ENCODE measurements around the gene RFPL3.

Gene RFPL3

GRCh38 chr22:32327066-32327465 is 30.6 kb upstream of the RFPL3 start:
- Histone ChIP-seq H3K4me3 (replicated peaks; ENCODE audit: insufficient read depth, low read length) (no peak overlapping the region), H3K27me3 (ENCODE audit: insufficient read depth, poor library complexity, severe bottlenecking) (no peaks in the 10 kb centered on the region), H3K27ac (replicated peaks) (no peak overlapping the region)
- DNase-seq (ENCODE audit: low read depth in 1 of 2, low spot score in 1 of 2) = peak in 1 of 2 experiments; percentile 5
- TF ChIP-seq SPI1 (IDR thresholded peaks at IDR 0.05; ENCODE audit: borderline replicate concordance, low read depth) = no peak
- TF ChIP-seq CTCF (IDR thresholded peaks at IDR 0.05; ENCODE audit: insufficient read depth, low read length) = no peak
- TF ChIP-seq POLR2AphosphoS5 (IDR thresholded peaks at IDR 0.05; ENCODE audit: low read depth) = no peak
- no peak for TF ChIP-seq GABPA (IDR thresholded peaks at IDR 0.05; ENCODE audit: low read depth)
- TF ChIP-seq REST (IDR thresholded peaks at IDR 0.05; ENCODE audit: insufficient replicate concordance, low read depth) = no peak

GRCh38 chr22:32327596-32328171 is 30.0 kb upstream of the RFPL3 start:
- TF ChIP-seq GABPA (IDR thresholded peaks at IDR 0.05; ENCODE audit: low read depth) (no peak), CTCF (IDR thresholded peaks at IDR 0.05; ENCODE audit: insufficient read depth, low read length) (no peak)
- no peak for DNase-seq (ENCODE audit: low read depth in 1 of 2, low spot score in 1 of 2)
- Histone ChIP-seq H3K4me3 (replicated peaks; ENCODE audit: insufficient read depth, low read length) (no peak overlapping the region), H3K27ac (replicated peaks) (no peak overlapping the region), H3K27me3 (ENCODE audit: insufficient read depth, poor library complexity, severe bottlenecking) (no peaks in the 10 kb centered on the region)

GRCh38 chr22:32328306-32329201 is 29.1 kb upstream of the RFPL3 start:
- DNase-seq (ENCODE audit: low read depth in 1 of 2, low spot score in 1 of 2) = no peak
- Histone ChIP-seq H3K4me3 (replicated peaks; ENCODE audit: insufficient read depth, low read length) (no peak overlapping the region), H3K27me3 (ENCODE audit: insufficient read depth, poor library complexity, severe bottlenecking) (no peaks in the 10 kb centered on the region), H3K27ac (replicated peaks) (no peak overlapping the region)
- no peak for TF ChIP-seq SPI1 (IDR thresholded peaks at IDR 0.05; ENCODE audit: borderline replicate concordance, low read depth)
- no peak for TF ChIP-seq GABPA (IDR thresholded peaks at IDR 0.05; ENCODE audit: low read depth)
- TF ChIP-seq REST (IDR thresholded peaks at IDR 0.05; ENCODE audit: insufficient replicate concordance, low read depth) = no peak
- TF ChIP-seq POLR2AphosphoS5 (IDR thresholded peaks at IDR 0.05; ENCODE audit: low read depth) = no peak
- no peak for TF ChIP-seq CTCF (IDR thresholded peaks at IDR 0.05; ENCODE audit: insufficient read depth, low read length)
